Ishikawa (cell line): ENCODE data around the gene TMEM53.

Experiments
- CEBPB ChIP-seq: IDR thresholded peaks from 2 replicates; pipeline ENCODE4 v1.6.1; 2012
- CREB1 ChIP-seq: IDR thresholded peaks from 2 replicates; pipeline ENCODE4 v1.6.1; 2012; ENCODE audit warnings: low read depth
- EGR1 ChIP-seq: IDR thresholded peaks from 2 replicates; pipeline ENCODE4 v1.6.1; 2012
- EP300 ChIP-seq: IDR thresholded peaks from 2 replicates; pipeline ENCODE4 v1.6.1; 2012; ENCODE audit warnings: borderline replicate concordance
- FOXM1 ChIP-seq: IDR thresholded peaks from 2 replicates; pipeline ENCODE4 v1.6.1; 2012; ENCODE audit warnings: low read depth, borderline replicate concordance
- NFIC ChIP-seq: IDR thresholded peaks from 2 replicates; pipeline ENCODE4 v1.6.1; 2012
- RAD21 ChIP-seq: IDR thresholded peaks from 2 replicates; pipeline ENCODE4 v1.6.1; 2012; ENCODE audit warnings: low read depth
- TAF1 ChIP-seq: IDR thresholded peaks from 2 replicates; pipeline ENCODE4 v1.6.1; 2012; ENCODE audit warnings: low read depth, mild to moderate bottlenecking
- TCF12 ChIP-seq: IDR thresholded peaks from 2 replicates; pipeline ENCODE4 v1.6.1; 2012; ENCODE audit warnings: low read depth
- TEAD4 ChIP-seq: IDR thresholded peaks from 2 replicates; pipeline ENCODE4 v1.6.1; 2012
- USF1 ChIP-seq: IDR thresholded peaks from 2 replicates; pipeline ENCODE4 v1.6.1; 2012
- YY1 ChIP-seq: IDR thresholded peaks from 2 replicates; pipeline ENCODE4 v1.6.1; 2012; ENCODE audit warnings: low read depth
- ZBTB7A ChIP-seq: IDR thresholded peaks from 2 replicates; pipeline ENCODE4 v1.6.1; 2012; ENCODE audit warnings: low read depth
- TF ChIP-seq, protein P1 (sequence below): IDR thresholded peaks from 2 replicates; pipeline ENCODE4 v1.6.1; 2012
- TF ChIP-seq, protein P2 (sequence below): IDR thresholded peaks from 2 replicates; pipeline ENCODE4 v1.6.1; 2012; ENCODE audit warnings: low read depth, mild to moderate bottlenecking

The TMEM53 gene

GRCh38 chr1:44707959-44708831, 33.9 kb upstream of the TMEM53 start:
- no peak for TF ChIP-seq EGR1
- peak; percentile 41; the same call in 1 of the 2 replicates for TF ChIP-seq RAD21

DNA sequence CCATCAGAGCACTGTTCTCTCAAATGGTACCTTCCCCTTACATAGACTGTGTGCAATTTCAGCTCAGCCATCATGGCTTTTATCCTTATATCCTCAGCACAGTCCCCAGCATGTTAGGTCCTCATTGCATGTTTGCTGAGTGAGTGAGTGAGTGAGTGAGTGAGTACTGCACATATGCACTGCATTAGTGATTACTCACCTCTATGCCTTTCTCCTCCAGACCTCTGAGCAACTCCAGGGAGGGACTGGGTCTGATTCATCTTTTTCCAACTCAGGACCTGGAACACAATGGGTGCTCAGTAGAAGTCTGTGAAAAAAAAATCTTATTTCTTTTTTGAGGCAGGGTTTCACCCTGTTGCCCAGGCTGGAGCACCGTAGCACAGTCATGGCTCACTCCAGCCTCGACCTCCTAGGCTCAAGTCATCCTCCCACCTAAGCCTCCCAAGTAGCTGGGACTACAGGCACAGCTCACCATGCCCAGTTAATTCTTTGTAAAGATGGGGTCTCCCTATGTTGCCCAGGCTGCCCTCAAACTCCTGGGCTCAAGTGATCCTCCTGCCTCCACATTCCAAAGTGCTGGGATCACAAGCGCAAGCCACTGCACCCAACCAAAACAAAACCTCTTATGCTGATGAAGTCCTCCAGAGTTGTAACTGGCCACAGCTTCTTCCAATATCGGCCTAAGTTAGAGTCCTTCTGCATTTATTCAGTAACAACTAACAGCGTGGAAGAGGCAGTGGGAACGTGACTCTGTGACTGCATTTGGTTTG, 33.0 kb upstream of the TMEM53 start:
- TF ChIP-seq, protein P1, sequence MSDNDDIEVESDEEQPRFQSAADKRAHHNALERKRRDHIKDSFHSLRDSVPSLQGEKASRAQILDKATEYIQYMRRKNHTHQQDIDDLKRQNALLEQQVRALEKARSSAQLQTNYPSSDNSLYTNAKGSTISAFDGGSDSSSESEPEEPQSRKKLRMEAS = no peak
- TF ChIP-seq USF1 (no peak), ZBTB7A (no peak), EP300 (no peak), FOXM1 (no peak), CREB1 (no peak), EGR1 (no peak)

GRCh38 chr1:44705938-44706337, 31.7 kb upstream of the TMEM53 start:
- TF ChIP-seq TCF12 (no peak), RAD21 (no peak), CEBPB (no peak), EP300 (no peak), CREB1 (no peak), NFIC (no peak), ZBTB7A (no peak), TEAD4 (no peak), YY1 (no peak), FOXM1 (no peak), TAF1 (no peak), USF1 (no peak), EGR1 (no peak)
- TF ChIP-seq, protein P1 = no peak
- TF ChIP-seq, protein P2, sequence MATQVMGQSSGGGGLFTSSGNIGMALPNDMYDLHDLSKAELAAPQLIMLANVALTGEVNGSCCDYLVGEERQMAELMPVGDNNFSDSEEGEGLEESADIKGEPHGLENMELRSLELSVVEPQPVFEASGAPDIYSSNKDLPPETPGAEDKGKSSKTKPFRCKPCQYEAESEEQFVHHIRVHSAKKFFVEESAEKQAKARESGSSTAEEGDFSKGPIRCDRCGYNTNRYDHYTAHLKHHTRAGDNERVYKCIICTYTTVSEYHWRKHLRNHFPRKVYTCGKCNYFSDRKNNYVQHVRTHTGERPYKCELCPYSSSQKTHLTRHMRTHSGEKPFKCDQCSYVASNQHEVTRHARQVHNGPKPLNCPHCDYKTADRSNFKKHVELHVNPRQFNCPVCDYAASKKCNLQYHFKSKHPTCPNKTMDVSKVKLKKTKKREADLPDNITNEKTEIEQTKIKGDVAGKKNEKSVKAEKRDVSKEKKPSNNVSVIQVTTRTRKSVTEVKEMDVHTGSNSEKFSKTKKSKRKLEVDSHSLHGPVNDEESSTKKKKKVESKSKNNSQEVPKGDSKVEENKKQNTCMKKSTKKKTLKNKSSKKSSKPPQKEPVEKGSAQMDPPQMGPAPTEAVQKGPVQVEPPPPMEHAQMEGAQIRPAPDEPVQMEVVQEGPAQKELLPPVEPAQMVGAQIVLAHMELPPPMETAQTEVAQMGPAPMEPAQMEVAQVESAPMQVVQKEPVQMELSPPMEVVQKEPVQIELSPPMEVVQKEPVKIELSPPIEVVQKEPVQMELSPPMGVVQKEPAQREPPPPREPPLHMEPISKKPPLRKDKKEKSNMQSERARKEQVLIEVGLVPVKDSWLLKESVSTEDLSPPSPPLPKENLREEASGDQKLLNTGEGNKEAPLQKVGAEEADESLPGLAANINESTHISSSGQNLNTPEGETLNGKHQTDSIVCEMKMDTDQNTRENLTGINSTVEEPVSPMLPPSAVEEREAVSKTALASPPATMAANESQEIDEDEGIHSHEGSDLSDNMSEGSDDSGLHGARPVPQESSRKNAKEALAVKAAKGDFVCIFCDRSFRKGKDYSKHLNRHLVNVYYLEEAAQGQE = no peak

- no peak for TF ChIP-seq FOXM1
- TF ChIP-seq, protein P1 = no peak
- no peak for TF ChIP-seq YY1
- TF ChIP-seq ZBTB7A = no peak
- TF ChIP-seq USF1 = no peak
- no peak for TF ChIP-seq RAD21
- TF ChIP-seq TAF1 = no peak
- no peak for TF ChIP-seq EGR1
- TF ChIP-seq TEAD4 = no peak
Measured at GRCh38 chr1:44705470-44705869, 31.2 kb upstream of the TMEM53 start.

GRCh38 chr1:44701141-44701573, 26.9 kb upstream of the TMEM53 start:
- no peak for TF ChIP-seq RAD21
- TF ChIP-seq FOXM1 = no peak
- TF ChIP-seq CREB1 = no peak
- no peak for TF ChIP-seq EGR1
- TF ChIP-seq USF1 = no peak
- TF ChIP-seq TAF1 = no peak
- TF ChIP-seq YY1 = no peak
- TF ChIP-seq EP300 = no peak

DNA sequence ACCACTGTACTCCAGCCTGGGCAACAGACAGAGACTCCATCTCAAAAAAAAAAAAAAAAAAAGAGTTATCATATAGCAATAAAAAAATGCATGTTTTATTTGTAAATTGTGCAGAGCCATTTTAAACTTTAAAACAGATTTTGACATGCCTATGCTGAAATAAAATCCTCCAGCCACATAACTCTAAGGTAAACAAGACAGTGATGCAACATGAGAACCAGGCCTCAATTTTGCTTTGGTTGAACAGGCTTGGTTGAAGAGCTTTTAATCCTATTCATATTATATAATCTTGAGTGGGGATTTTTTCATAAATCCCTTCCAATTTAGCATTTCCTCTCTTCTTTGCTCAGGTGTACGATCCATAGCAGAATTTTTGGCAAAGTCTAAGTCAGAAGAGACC, 26.3 kb upstream of the TMEM53 start:
- no peak for TF ChIP-seq ZBTB7A
- no peak for TF ChIP-seq TCF12
- TF ChIP-seq RAD21 = no peak
- TF ChIP-seq FOXM1 = no peak
- no peak for TF ChIP-seq EGR1
- TF ChIP-seq, protein P2 = no peak
- TF ChIP-seq CEBPB = no peak
- no peak for TF ChIP-seq YY1
- TF ChIP-seq USF1 = no peak
